Suppressor macrophage treated with lipopolysaccharide for 1 hour (primary cell): ENCODE results near the gene RNF130.
"Not testable (repeated sequence)": the region's sequence is repeated elsewhere in the genome, so short reads cannot be mapped to it uniquely, and the experiment has no call there.

Experiments
- DNase-seq, 3 donors: peaks; one replicate each; pipeline ENCODE4 v3.0.0-alpha.2; 2020 to 2022

The RNF130 gene

DNA sequence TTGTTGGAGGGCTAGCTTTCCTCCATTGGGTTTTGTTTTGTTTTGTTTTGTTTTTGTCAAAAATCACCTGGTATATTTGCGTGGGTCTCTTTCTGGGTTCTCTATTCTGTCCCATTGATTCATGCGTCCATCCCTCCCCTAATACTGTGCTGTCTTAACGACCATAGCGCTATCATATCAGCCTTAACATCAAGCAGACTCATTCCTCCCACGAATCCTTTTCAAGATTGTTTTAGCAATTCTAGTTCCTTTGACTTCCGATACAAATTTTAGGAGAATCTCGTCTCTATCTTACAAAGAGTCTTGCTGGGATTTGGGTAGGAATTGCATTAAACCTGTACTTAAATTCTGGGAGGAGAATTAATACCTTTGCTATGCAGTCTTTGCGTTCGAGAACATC is 31.1 kb upstream of the RNF130 start:
- no peak for DNase-seq

DNA sequence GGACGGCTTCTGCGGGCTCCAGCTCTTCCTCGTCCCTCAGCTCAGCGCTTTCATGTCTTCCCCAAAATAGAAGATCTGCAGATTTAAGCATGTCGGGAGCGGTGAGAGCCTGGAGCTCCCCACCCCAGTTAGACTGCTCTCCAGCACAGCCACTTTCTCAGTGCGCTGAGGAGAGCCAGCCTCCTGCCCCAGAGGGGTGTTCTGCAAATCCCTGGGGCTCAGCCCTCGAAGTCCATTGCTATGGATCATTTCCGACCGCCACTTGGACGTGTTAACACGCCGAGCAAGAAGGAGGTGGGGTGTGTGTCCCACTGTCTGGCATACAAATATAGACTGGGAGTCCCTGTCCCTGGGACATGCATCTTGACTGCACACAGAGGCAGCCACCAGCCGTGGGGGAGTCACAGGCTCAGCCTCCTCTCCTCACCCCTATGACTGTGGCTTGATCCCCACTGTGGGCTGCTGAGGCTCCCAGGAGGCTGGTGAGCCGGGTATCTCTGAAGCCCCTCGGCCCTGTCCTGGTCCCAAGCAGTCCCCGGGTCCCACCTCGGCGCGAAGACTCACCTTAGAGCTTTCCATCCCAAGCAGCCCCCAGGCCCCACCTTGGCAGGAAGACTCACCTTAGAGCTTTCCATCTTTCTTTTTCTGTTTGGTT is 30.0 kb upstream of the RNF130 start:
- no peak for DNase-seq

DNA sequence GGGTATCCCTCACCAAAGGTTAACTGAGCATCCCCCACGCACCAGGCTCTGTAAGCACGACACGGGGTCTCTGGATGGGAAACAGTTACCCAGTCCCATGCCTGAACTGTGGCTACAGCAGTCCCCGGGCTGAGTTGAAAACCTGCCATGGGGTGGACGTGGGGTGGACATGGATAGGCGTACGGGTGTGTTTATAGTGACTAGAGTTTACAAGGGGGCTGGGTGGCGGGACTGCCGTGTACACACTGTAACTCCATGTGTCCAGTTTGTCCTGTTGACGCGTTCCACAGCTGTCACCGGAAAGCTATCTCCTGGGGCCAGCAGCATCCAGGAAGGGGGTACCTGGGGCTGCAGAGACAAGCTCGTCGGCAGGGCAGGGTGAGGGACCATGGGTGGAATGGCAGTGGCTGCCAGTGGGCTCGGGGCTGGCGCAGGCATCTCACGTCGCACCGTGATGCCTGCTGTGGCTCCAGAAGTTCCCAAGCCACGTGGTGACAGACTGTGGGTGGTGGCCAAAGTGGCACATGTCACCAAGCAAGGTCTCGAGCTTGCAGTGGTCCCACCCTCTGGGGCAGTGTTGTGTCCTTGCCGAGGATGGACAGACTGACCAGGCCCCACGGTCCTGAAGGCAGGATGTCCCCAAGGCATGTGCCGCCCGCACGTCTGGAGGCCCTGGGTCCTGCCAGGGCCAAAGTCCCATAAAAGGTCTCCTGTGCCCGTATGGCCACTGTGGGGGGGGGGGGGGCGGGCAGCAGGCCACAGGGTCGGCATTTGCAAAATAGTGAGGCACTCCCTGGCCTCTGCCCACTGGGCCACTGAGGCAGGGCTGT is 29.3 kb upstream of the RNF130 start:
- no peak for DNase-seq

DNA sequence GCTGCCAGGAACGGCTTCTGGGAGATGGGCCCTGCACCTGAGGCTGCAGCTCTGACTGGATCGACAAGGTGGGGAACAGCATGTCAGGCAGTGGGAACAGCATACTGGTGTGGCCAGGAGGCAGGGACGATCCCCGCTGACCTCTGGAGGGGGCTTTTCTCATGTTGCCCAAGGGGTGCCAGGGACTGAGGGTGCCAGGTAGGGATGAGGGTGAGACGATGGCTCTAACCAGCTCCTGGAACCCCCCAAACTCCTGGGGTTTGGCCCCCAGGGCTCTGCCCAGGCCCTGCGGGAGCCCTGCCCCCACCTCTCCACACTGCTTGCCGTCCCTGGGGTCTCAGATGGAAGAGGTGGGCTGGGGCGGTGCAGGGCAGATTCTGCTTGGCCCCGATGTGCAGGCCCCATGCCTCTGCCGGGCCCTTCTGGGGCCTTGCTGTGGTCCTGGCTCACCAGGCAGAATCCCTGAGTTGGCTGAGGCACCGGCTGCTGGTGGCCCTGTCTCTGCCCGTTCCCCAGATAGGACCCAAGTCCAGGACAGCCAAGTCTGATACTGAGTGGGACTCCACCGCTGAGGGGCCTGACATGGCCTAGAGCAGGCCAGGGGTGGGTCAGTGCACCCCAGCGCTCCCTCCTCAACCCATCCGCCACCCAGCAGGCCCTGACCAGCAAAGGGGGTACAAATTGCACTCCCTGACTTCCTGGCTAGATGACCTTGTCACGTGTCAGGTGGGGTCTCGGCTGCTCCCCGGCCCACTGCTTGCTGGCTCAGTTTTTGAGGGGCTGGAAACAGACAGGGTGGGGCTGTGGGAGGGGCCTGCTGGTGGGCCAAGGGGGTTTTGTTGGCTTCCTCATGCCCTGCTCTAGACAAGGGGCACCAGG is 28.4 kb upstream of the RNF130 start:
- DNase-seq: no peak

DNA sequence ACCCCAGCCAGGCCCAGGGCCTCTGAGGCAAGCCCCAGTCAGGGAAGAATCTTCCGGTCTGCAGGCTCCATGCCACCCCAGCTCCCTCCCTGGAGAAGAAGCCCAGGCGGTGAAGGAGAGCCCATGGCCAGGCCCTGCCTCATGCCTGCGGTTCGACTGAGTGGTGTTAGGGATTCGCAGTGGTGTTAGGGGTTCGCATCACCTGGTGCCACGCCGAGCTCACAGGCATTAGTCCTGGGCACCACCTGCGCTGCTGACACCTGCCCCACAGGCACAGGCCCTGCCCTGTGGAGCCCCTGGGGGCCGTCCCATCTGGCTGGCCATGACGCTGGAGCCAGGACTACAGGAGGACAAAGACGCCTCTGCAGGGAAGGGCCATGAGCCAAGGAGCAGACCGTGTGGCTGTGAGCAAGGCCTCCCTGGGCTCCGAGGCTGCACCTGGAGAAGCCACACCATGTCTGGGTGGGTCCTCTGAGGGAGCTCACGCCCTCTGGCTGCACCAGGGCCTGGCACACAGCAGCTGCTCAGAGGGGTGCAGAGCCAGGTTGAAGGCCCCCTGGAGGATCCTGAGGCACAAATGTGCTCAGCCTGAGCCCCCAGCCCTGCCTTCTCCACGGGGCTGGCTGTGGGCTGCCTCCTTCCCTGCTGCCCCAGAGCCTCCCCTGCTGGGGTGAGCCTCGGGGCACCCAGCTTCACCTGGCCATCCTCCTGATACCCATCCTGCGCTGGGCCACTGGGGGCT is 27.6 kb upstream of the RNF130 start:
- no peak for DNase-seq

DNA sequence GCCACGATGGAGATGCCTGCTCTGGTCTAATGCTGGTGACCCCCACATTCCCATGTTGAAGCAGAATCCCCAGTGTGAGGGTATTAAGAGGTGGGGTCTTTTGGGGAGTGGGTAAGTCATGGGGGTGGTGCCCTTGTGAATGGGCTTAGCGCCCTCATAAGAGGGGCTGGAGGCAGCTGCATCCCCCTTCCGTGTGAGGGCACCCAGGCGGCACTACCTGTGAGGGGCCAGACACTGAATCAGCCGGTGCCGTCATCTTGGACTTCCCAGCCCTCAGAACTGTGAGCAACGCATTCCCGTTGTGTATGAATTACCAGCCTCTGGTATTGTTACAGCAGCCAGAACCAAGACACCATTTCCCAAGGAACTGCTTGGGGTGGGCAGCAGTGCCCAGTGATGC is 27.0 kb upstream of the RNF130 start:
- no peak for DNase-seq

DNA sequence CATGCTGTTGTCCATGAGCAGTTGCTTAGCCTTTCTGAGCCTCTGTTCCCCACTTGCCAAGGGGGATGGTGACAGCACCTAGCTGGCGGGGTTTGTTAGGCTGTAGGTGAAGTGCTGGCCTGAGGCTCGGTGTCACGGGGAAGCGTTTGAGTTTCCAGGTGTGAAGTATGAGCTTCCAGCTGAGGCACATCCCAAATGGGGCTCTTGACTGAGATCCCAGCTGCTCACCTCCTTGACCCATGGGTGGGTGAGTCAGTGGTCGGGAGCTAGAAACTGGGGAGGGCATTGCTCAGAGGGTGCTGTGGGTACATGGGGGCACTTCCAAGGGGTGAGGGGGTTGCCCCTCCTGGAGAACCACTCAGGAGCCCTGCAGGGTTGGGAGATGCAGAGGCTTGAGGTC is 26.4 kb upstream of the RNF130 start:
- no peak for DNase-seq

DNA sequence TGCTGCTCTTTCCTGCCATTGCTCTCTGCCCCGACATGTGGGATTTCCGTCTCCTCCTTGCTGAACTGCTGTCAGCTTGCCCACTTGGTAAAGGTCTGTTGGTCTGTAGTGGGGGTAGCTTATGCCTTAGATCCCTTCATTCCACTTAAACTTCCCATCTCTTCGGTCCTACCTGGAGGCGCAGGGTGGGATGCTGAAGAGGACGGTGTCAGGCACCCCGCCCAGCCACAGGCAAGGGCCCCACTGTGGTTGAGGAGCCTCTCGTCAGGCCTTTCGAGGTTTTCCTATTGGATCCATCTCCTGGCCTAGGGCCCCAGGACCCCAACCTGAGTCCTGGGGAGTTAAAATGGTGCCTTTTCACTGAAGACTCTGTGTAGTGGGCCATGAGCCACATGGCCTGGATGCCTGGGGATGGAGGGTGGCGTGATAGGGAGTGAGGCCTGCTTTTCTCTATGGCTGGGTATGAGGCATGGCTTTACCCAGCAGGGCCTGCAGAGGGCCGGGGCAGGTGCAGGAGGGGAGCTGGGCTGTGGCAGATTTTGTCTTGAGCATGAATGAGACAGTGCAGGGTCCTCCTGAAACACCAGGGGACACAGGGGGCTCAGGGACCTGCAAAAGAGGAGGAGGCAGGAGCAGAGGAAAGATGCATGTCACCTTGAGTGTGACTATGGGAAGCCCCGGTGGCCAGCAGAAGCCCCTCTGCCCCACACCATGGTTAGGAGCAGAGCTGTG is 25.8 kb upstream of the RNF130 start:
- no peak for DNase-seq

DNA sequence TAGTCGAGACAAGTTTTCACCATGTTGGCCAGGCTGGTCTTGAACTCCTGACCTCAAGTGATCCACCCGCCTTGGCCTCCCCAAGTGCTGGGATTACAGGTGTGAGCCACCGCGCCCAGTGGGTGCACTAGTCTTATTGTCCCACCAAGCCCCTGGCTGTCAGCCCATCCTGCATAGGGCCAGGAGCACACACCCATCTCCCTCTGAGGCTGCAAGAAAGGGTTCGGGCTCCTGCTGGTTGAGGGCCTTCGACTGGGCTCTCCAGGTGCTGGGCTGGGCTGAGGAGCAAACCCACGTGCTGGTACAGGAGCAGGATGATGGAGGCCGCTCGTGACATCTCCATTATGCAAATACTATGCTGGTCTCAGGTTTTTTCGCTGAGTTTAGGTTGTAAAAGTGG is 25.1 kb upstream of the RNF130 start:
- DNase-seq: no peak

DNA sequence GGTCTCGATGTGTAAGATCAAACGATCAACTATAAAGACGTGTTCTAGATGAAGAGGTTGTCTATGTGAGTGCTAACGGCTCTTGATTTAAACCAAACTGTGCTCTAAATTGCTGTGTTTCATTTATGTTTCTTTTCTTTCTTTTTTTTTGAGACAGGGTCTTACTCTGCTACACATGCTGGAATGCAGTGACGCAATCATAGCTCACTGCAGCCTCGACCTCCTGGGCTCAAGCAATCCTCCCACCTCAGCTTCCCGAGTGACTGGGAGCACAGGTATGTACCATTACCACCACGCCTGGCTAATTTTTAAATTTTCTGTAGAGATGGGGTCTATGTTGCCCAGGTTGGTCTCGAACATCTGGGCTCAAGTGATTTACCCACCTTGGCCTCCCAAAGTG is 24.0 kb upstream of the RNF130 start:
- no peak for DNase-seq

DNA sequence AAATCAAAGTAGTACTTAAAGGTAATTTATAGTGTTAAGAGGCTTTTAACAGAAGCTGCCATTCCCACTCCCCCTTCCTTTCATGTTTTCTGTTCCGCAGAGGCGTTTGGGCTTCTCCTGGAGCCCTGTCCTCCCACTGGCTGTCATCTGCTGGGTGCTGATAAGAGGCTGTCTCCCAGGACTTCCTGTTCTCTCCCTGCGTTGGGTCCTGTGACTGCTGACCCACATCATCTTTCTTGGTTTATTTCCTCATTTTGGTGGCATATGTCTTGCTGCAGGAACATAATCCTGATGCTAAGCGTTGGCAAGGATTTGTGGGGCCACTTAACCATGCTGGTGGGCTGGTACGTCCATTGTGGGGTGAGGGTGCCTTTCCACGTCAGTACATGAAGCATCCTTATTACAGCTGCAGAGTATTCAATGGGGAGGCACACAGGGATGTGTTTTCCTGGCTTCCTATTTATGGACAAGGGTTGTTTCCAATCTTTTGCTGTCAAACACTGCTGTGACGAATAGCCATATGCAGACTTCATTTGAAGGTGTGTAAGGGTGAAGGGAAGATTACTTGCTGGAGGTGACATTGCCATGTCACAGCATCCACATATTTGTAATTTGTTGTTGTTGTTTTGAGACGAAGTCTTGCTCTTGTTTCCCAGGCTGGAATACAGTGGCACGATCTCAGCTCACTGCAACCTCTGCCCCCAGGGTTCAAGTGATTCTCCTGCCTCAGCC is 22.3 kb upstream of the RNF130 start:
- peak; percentile 89 for DNase-seq

DNA sequence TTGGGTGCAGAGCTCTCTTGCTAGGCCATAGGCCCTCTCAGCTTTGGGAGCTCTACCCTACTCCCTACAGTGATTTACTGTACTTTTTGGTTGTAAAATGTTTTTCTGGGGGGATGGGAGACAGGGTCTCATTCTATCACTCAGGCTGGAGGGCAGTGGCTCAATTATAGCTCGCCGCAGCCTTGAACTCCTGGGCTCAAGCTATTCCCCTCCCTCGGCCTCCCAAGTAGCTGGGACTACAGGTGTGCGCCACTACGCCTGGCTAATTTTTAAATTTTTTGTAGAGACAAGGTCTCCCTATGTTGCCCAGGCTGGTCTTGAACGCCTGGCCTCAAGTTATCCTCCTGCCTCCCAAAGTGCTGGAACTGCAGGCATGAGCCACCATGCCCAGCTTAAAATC is 21.7 kb upstream of the RNF130 start:
- no peak for DNase-seq

DNA sequence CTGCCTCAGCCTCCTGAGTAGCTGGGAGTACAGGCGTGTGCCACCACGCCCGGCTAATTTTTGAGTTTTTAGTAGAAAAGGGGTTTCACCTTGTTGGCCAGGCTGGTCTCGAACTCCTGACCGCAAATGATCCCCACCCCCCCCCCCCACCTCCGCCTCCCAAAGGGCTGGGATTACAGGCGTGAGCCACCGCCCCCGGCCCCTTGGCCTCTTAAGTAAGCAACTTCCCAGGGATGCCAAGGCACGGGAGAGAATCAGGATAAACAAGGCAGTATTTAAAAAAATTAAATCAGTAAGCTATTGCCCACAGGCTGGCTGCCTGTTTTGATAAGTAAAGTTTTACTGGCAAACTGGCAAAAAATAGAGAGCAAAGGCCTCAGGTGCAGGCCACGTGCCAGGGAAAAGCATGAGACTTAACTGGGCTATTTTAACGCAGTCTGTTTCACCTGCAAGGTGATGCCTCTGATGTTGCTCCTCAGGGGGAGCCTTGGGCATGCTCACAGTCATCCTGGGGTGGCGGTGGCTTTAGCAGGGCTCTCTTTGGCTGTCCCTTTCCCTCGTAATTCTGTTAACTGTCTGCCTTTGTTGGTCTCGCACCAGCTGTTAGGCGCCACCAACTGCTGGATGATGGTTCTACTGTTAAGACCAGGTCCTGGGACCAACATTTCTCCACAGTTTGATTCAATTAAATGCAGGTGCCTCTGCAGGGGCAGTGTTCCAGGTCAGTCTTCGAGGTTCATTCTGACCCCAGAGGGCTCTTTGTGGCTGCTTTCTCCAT is 19.4 kb upstream of the RNF130 start:
- DNase-seq: peak in 2 of 3 donors; percentile 37 to 44

DNA sequence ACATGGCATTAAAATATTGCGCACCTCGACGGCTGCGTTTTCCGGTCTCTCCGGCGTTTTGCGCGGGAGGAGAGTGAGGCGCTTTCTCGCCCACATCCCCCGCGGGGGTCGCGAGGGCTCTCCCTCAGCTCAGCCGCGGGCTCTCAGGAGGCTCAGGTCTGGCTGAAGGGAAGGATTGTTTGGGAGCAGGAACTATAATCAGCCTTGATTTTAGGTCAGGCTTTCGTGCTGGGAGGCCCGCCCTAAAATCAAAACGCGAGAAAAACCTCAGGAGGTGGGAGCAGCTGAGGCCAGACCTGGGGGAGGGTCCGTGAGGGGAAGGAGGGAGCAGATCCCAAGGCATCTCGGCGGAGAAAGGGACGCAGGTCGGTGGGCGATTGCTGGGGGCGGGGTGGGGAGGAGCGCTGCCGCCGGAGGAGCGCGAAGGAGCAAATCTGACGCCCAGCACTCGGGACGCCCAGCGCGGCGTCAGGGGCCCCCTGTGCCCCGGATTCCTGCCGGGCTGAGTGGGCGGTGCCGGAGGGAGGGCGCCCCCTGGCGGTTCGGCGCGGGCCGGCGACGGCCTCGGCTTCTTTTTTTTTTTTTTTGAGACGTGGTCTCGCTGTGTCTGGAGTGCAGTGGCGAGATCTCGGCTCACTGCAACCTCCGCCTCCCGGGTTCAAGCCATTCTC is 18.7 kb upstream of the RNF130 start:
- peak; percentile 78 to 94 (median 89) for DNase-seq

DNA sequence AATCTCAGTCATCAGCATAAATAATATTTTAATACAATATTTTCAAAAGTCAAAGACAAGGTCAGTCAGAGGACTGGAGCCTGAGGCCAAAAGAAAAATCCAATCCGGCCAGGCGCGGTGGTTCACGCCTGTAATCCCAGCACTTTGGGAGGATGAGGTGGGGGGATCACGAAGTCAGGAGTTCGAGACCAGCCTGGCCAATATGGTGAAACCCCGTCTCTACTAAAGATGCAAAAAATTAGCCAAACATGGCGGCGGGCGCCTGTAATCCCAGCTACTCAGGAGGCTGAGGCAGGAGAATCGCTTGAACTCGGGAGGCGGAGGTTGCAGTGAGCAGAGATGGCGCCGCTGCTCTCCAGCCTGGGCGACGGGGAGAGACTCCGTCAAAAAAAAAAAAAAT is 18.1 kb upstream of the RNF130 start:
- not testable (repeated sequence) for DNase-seq

DNA sequence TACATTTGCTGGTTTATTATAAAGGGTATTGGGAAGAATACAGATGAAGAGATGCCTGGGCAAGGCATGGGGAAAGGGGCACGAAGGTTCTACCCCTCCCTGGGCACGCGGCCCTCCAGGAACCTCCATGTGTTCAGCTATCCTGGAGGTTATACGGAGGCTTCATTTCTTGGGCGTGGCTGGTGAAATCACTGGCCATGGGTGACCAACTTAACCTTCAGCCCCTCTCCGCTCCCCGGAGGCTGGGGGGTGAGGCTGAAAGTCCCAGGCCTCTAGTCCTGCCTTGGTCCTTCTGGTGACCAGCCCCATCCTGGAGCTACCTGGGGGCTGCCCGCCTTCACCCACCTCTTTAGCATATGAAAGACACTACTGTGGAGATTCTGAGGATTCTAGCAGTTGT is 17.0 kb upstream of the RNF130 start:
- no peak for DNase-seq

DNA sequence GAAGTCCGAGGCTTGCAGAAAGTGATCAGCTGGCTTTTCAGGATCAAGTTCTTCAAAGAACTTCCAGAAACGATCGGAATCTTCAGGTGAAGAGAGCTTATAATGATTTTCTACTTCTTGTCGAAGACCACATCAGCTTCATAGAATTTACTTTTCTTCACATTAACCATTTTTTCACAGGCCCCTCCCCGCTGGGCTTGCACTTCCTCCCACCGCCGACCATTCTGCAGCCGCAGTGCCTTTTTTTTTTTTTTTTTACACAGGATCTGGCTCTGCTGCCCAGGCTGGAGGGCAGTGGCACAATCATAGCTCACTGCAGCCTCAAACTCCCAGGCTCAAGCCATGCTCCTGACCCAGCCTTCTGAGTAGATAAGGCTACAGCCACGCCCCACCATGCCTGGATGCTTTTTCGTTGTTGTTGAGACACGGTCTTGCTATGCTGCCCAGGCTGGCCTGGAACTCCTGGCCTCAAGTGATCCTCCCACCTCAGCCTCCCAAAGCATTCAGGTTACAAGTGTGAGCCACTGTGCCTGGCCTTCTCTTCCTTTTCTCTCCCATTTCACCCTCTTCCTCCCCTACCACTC is 15.3 kb upstream of the RNF130 start:
- DNase-seq: no peak

DNA sequence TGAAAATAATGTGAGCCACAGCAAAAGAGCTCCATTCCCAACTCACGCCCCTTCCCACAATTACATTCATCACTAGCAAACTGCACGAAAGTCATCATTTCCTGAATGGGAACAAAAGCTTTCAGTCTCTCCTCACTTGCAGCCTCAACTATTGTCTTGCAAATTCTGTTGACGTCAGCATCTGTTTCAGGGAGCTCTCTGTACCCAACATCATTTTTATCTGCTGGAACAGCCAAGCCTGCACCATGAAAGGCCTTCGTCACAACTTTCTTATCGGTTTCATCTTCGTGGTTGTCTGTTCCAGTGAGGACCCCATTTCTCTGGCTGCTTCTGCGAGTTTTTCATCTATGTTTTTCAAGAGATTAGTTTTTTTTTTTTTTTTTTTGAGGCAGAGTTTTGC is 14.3 kb upstream of the RNF130 start:
- DNase-seq: no peak
